ENCODE results near the gene CRTAP.
"Not testable (repeated sequence)": the region's sequence is repeated elsewhere in the genome, so short reads cannot be mapped to it uniquely, and the experiment has no call there.

The CRTAP gene

DNA sequence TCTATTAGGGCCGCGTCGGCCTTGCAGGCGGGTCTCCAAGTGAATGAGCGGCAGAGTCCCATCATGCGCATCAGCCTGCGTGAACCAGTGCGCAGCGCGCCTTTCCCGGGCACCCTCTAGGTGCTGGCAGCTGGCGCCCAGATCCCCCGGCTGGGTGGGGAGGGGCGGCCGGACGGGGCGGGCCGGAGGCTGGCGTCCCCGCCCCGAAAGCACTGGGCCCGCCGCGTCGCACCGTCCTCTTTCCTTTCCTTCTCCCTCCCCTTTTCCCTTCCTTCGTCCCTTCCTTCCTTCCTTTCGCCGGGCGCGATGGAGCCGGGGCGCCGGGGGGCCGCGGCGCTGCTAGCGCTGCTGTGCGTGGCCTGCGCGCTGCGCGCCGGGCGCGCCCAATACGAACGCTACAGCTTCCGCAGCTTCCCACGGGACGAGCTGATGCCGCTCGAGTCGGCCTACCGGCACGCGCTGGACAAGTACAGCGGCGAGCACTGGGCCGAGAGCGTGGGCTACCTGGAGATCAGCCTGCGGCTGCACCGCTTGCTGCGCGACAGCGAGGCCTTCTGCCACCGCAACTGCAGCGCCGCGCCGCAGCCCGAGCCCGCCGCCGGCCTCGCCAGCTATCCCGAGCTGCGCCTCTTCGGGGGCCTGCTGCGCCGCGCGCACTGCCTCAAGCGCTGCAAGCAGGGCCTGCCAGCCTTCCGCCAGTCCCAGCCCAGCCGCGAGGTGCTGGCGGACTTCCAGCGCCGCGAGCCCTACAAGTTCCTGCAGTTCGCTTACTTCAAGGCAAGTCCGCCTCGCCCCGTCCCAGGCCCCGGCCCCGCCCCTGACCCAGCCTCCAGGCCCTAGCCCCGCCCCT, at the start of gene CRTAP:
CRTAP (plus strand) TSS at position 243 of the 850 bp plus-strand sequence; CDS start at position 307, 64 bp downstream.
- DNase-seq (ENCODE audit: low spot score): peak; percentile 93

GRCh38 chr3:33064929-33065328, 48.9 kb upstream of the CRTAP start:
- DNase-seq (ENCODE audit: low spot score): no peak

DNA sequence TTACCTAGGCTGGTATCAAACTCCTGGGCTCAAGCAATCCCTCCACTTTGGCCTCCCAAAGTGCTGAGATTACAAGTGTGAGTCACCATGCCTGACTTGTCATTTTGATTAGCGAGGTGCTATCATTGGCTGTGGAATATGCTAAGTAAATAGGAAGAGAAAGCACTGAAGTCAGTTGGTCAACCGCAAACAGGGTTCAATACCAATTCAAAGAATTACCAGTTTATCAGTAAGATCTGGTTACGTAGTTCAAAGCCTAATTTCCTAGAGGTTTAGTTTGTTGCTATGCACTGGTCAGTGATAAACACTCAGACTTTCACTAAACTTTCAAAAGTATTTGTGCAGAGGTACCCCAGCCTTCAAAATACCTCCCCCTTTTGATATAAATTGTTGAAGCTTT, 46.3 kb upstream of the CRTAP start:
- peak; percentile 16 for DNase-seq (ENCODE audit: low spot score)

DNA sequence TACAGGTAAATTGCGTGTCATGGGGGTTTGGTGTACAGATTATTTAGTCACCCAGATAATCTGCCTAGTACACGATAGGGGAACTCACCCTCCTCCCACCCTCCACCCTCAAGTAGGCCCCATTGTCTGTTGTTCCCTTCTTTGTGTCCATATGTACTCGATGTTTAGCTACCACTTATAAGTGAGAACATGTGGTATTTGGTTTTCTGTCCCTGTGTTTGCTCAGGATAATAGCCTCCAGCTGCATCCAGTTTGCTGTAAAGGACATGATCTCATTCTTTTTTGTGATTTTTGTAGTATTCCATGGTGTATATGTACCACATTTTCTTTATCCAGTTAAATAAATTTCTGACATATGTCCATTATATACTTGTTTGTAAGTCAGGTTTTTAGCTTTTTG, 44.0 kb upstream of the CRTAP start:
- DNase-seq (ENCODE audit: low spot score): not testable (repeated sequence)

DNA sequence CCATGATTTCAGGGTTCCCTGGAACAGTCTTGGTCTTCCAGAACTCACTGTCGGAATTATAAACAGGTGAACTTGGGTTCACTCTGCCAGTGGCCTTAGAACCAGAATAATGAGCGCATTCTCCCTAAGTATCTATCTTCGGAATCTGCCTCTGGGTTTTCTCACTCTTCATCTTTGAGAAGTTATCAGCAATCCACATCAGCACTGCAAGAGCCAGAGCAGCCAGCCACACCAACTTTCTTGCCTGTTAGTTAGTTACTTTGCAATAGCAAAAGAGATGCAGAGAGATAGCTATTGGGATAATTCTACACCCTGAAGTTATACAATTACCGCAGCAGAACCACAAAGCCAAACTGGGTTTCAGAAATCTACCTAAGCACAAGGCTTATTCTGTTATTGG, 42.6 kb upstream of the CRTAP start:
- DNase-seq (ENCODE audit: low spot score): no peak

DNA sequence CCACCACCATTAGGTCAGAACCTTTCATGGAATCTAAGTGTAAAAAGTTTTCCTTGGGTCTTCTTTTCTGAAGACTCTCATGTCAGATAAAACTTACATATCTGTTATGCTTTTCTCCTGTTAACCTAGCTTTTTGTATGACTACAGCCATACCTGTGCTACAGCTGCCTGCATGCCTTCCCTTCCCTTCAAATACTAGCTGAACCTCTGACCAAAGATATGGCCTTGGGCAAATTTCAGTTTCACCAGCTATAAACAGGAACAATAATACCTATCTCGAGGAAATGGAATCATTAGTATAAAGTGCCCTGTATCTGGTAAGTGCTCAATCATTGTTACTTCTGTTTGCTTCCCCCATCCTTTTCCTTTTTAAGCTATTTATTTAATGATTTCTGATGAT, 41.9 kb upstream of the CRTAP start:
- DNase-seq (ENCODE audit: low spot score): no peak

GRCh38 chr3:33074217-33075067, 39.4 kb upstream of the CRTAP start:
- DNase-seq (ENCODE audit: low spot score): peak; percentile 82

- DNase-seq (ENCODE audit: low spot score): no peak
Measured at GRCh38 chr3:33075995-33076394, 37.8 kb upstream of the CRTAP start.

DNA sequence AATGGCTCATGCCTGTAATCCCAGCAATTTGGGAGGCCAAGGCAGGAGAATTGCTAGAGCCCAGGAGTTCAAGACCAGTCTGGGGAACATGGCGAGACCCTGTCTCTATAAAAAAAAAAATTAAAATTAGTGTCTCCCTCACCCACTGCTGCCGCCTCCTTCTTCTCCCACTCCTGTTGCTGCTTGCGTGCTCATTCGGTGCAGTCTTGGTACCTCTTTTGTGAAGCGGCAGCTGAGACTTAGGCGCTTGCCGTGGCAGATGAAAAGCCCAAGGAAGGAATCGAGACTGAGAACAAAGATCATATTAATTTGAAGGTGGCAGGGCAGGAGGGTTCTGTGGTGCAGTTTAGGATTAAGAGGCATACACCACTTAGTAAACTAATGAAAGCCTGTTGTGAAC, 36.9 kb upstream of the CRTAP start:
- DNase-seq (ENCODE audit: low spot score): no peak

DNA sequence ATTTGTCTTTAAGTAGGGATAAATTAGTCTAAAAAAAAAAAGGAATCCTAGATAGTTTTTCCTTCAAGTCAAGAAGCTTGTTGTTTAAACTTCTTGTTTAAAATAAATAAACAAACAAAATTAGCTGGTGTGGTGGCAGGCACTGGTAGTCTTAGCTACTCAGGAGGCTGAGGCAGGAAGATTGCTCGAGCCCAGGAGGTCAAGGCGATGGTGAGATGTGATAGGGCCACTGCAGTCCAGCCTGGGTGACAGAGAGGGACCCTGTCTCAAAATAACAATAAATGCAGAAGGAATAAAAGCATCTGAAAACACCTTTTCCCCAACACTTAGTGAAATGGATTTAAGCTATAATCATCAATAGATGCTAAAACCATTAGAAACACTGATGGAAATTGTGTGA, 35.8 kb upstream of the CRTAP start:
- DNase-seq (ENCODE audit: low spot score): no peak

- not testable (repeated sequence) for DNase-seq (ENCODE audit: low spot score)
Measured at GRCh38 chr3:33079813-33080212, 34.0 kb upstream of the CRTAP start.

DNA sequence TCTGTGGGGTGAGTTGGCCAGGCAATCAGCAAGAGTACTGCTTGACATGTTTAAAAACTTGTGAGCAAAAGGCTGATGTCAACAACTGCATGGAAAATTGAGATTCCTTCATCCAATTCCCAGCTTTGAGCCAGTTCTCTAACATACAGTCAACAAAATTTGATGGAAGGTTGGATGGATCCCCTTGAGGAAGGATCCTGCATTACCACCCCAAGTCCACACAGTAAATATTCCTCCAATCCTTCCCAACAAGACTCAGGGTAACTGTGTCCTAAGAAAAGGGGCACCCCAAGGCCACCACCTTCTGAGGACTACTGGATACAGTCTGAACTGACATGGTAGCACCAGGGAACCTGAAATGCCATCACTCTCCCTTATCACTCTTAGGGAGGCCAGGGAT, 32.0 kb upstream of the CRTAP start:
- no peak for DNase-seq (ENCODE audit: low spot score)

DNA sequence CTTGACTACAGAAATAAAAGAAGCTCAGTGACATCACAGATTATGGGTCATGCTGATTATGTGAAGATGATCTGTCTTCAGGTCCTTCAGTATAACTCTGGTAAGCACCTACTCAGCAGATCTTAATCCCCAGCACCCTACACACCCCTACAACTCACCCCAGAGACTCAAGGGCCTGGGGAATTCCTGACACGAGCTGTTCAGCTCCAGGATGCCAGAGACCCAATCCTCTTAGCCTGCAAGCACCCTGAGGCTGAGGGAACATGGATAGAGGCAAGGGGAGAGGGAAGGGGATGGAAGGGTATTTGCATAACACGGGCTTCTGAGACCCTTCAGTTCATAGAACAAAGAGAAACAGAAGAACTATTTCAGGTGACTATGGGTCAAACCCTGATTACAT, 29.9 kb upstream of the CRTAP start:
- no peak for DNase-seq (ENCODE audit: low spot score)

- no peak for DNase-seq (ENCODE audit: low spot score)
Measured at GRCh38 chr3:33088691-33089090, 25.1 kb upstream of the CRTAP start.

DNA sequence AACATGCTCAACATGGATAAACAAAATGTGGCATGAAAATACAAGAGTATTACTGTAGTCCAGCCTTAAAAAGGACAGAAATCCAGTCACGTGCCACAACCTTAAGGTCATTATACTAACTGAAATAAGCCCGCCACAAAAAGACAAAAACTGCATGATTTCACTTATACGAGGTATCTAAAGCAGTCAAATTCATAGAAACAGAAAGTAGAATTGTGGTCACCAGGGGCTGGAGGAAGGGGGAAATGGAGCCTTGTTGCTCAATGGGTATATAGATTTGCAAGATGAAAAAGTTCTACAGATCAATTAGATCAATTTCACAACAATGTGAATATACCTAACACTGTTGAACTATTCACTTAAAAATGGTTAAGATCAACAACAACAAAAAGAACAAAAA, 24.3 kb upstream of the CRTAP start:
- DNase-seq (ENCODE audit: low spot score): no peak

DNA sequence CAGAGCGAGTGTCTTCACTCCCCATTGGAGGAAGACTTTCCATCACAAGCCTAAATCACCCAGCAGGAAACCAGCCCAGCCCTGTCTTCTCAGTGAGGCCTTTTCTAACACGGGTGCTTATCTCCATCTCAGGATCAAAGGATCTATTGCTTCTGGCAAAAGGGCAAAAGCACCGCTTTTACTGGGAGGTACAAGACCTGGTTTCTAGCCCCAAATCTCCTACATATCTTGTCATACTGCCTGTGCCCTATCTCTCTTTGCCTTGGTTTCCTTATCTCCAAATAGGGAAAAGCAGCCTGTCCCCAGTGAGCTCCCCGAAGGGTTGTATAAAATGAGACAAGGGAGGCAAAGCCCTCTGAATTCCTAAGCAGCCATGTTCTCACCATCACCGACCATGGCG, 22.1 kb upstream of the CRTAP start:
- no peak for DNase-seq (ENCODE audit: low spot score)

DNA sequence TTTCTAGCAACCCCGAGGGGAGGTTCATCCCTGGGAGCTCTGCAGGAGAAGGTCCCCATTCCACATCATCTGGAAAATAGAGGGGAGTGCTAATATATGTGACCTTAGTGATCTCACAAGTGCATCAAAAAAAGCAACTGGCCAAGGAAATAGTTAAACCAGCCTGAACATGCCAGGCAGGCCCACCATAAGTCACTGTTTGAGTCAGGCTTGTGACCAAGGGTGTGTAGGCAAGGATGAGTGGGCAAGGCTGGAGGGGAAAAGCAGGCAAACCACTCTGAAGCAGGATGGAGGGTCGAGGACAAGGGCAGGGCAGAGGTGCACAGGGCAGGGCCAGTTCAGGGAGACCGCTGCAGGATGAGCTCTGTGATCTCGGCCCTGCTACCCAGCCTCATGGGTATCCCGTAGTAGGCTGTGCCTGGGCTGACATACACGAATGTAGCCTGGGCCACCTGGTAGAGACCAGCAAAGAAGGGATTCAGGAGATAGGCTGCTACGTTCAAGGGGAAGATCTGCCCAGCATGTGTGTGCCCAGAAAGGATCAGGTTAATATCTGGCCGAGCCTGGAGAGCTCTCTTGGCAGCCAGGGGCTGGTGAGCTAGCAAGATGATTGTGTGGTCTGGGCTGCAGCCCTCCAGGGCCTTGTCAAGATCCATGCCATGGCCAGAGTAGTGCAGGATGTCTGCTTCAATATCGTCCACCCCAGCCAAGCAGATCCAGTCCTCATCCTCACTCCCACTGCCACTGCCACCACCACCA, 21.1 kb upstream of the CRTAP start:
- DNase-seq (ENCODE audit: low spot score): no peak

- DNase-seq (ENCODE audit: low spot score): no peak
Measured at GRCh38 chr3:33093847-33094246, 20.0 kb upstream of the CRTAP start.

GRCh38 chr3:33095436-33095835, 18.4 kb upstream of the CRTAP start:
- no peak for DNase-seq (ENCODE audit: low spot score)

DNA sequence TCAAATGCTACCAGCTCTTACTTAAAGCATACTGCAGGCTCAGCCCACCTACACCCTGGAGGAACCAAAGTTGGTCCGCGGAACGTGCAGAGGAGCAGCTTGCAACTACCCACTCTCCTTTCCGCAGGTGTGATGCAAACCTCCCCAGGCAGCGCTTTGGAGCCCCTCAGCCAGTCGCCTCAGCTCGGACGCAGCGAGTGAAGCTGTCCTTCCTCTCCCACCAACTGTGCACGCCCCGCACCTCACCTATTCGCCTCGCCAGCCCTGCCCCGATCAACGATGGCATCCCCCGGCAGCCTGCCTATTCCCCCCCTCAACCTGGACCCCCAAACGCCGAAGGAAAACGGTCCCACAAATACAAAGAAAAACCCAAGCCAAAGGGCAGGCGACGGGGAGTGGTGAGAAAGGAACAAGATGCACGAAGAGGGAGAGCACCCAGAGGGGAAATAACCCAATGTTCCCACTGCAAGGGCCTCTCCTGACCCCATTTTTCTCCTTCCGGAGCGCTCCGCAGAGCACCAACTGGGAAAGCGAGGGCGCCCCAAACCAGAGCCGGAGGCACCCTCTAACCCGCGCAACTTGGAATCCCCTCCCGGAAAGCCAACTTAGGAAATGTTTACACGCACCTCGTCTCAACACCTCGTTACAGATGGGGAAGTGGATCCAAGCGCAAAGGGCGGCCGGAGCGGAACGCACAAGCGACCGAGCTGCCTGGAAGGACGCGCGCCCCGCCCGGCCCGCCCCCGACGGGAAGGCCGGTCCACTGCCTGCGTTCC, 17.5 kb upstream of the CRTAP start:
- DNase-seq (ENCODE audit: low spot score): peak; percentile 63

DNA sequence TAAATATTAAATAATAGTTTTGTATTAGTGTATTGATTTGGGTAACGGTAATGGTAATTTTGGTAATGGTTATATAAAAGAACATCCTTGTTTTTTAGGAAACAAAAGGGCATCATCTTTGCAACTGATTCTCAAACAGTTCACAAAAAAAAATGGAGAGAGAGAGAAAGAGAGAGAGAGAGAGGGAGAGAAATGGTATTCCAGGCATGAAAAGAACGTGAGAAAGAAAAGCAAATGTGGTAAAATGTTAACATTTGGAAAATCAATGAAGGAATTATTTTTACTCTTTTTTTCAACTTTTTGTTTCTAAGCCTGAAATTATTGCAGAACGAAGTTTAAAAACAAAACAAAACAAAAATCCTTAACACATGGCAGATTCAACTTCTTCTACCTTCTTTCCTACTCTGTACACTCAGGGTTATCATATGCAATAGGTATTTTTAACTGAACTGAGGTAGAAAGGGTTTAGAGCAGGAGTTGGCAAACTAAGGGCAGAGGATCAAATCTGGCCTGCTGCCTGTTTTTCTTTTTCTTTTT, 14.6 kb upstream of the CRTAP start:
- DNase-seq (ENCODE audit: low spot score): no peak

Data from AG08396 (cell line).